Measurements from ENCODE around the gene PPP1R1A. TPM values are rescaled to one million over a fixed set of nuclear protein-coding genes. Genes with fewer than 3 reads are reported as not detected.

PPP1R1A gene
- total and polyA plus RNA-seq, 7 donors = 93.7 to 360 (median 215) TPM

DNA sequence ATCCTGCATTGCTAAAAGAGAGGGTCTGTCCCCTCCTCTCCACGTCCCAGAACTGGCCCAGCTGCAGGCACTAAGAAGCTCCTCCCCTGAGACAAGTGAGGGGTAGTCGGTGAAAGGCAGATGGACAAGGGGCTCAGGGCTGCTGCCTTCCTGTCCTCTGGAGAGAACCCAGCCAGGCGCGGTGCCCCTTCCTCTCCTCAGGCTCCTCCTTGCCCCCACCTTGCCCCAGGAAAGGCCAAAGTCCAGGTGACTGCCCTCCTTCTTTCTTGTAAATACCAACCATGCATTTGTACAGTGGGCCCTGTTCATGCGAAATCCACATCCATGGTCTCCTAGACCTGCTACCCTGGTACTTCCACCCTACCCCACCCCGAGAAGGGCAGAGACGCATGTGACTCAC is 9.7 kb downstream of the PPP1R1A start:
- intact Hi-C loops (cut with DNase I) = loop anchor here in 1 of 2 donors (5.0 kb wide), 1 partner anchor 374 kb away; no protein-coding TSS in a partner anchor
- 84 to 87% (median 86%) methylated on average over 7 of the region's 7 CpGs for WGBS, 3 donors

DNA sequence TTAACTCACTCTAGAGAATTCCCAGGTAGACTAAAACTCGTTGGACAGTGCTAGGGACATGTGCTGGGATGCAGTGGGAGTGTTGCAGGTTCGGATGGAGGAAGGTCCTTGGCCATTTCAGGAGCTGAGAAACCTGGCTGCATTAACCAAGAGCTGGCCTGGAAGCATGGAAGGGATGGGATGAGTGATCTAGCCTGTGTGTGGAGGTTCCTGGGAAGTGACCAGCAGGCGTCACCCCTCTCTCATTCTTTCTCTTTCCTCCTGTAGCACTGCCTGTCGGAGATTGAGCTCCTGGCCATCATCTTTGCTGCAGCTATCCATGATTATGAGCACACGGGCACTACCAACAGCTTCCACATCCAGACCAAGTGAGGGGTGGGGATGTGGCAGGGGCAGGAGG is 15.6 kb downstream of the PPP1R1A start:
- H3K27ac ChIP-seq = no peak overlapping the region
- H3K27me3 ChIP-seq (ENCODE audit: insufficient read depth in 3 of 3, low read length in 2 of 3) = peaks cover 0 to 7% (median 1%) of the 10 kb centered on the region in 3 donors
- no peaks in the 10 kb centered on the region for H3K9me3 ChIP-seq
- DNase-seq (no peak), ATAC-seq (no peak)
- intact Hi-C loops (cut with DNase I) = no loop called here
- no peaks in the 10 kb centered on the region for H3K4me1 ChIP-seq
- WGBS, 3 donors = 43 to 67% (median 58%) methylated on average over 5 of the region's 5 CpGs
- H3K4me3 ChIP-seq = no peak overlapping the region
- TF ChIP-seq, protein P1, sequence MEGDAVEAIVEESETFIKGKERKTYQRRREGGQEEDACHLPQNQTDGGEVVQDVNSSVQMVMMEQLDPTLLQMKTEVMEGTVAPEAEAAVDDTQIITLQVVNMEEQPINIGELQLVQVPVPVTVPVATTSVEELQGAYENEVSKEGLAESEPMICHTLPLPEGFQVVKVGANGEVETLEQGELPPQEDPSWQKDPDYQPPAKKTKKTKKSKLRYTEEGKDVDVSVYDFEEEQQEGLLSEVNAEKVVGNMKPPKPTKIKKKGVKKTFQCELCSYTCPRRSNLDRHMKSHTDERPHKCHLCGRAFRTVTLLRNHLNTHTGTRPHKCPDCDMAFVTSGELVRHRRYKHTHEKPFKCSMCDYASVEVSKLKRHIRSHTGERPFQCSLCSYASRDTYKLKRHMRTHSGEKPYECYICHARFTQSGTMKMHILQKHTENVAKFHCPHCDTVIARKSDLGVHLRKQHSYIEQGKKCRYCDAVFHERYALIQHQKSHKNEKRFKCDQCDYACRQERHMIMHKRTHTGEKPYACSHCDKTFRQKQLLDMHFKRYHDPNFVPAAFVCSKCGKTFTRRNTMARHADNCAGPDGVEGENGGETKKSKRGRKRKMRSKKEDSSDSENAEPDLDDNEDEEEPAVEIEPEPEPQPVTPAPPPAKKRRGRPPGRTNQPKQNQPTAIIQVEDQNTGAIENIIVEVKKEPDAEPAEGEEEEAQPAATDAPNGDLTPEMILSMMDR (IDR thresholded peaks at IDR 0.05) = no peak
- H3K36me3 ChIP-seq (ENCODE audit: insufficient read depth in 1 of 2, low read depth in 1 of 2) = no peaks in the 10 kb centered on the region

More for the DNA sequence above, 9.7 kb downstream of the PPP1R1A start:
- Histone ChIP-seq H3K36me3 (ENCODE audit: insufficient read depth in 1 of 2, low read depth in 1 of 2) (peaks cover 0 to 31% of the 10 kb centered on the region in 2 donors), H3K9me3 (no peaks in the 10 kb centered on the region), H3K27ac (no peak overlapping the region), H3K27me3 (ENCODE audit: insufficient read depth in 3 of 3, low read length in 2 of 3) (no peaks in the 10 kb centered on the region), H3K4me1 (no peaks in the 10 kb centered on the region), H3K4me3 (no peak overlapping the region)
- DNase-seq (no peak), ATAC-seq (no peak)
- TF ChIP-seq, protein P1 (IDR thresholded peaks at IDR 0.05) = no peak

DNA sequence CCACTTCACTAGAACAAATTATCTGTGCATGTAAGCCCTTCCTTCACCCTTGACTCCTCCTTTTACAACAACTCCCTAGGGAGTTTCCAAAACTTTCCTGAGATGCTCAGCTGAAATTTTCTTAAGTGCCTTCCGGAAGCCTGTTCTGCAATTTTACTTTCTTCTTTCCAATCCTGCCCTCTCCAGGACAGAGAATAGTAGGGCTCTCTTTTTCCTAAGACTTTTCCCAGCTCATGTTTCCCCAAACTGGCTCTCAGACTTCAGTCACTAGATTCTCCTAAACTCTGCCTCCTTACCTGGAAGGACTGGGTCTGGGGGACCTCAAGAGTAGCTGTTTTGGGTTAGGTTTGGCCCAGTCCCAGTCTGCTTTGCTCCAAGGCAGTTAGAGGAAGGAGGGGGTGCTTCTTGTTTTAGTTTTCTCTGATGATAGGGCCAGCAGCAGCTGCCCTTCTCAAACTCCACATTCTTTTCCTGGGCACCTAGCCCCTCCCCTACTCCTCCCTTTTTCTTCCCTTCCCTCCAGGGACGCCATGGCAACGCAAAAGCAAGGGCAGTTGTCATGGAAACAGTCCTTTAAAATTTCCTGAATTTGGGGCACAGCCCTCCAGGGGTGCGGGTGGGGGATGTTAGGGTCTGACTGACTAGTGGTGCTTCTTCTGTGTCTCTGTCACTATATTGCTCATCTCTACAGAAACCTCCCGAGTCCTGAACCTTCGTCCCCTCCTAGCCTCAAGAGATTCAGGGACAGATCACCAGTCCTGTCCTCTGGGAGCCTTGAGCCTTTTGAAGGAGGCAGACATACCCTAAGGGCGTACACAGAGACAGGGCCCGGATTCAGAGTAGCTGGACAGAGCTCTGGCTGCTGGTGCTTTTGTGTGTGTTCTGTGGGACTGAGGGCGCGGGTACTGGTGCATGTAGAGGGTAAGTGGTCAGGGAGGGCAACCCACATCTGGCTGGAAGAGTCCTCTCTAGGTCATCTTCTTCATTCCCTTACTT is 17.0 kb downstream of the PPP1R1A start:
- intact Hi-C loops (cut with DNase I) = no loop called here
- Histone ChIP-seq H3K27me3 (ENCODE audit: insufficient read depth in 3 of 3, low read length in 2 of 3) (peaks cover 0 to 7% (median 1%) of the 10 kb centered on the region in 3 donors), H3K9me3 (no peaks in the 10 kb centered on the region), H3K27ac (no peak overlapping the region), H3K36me3 (ENCODE audit: insufficient read depth in 1 of 2, low read depth in 1 of 2) (no peaks in the 10 kb centered on the region), H3K4me1 (no peaks in the 10 kb centered on the region), H3K4me3 (no peak overlapping the region)
- TF ChIP-seq, protein P1 (IDR thresholded peaks at IDR 0.05) = no peak
- WGBS, 3 donors = 62 to 69% (median 64%) methylated on average over 10 of the region's 10 CpGs
- DNase-seq = no peak
- no peak for ATAC-seq

DNA sequence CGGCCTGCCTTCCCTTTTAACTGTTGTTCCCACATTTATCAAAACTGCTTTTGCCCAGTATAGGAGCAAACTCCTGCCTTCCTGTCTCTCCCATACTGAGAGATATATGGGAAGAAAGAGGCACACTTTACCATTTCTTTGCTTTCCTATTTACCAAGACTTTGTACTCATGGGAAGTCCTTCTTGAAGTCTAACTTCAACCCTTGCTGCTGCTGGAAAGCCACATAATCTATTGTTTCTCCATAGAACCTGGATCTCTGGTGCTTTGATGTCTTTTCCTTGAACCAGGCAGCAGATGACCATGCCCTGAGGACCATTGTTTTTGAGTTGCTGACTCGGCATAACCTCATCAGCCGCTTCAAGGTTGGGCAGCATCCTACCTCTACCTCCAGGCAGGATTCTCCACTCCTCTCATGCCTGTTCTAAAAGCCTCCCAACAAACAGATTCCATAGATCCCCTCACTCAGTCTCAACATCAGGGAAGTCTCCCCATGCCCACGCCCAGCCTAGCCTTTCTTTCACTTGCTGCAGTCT is 18.4 kb downstream of the PPP1R1A start:
- TF ChIP-seq, protein P1 (IDR thresholded peaks at IDR 0.05) = no peak
- H3K4me1 ChIP-seq = no peaks in the 10 kb centered on the region
- no peak overlapping the region for H3K4me3 ChIP-seq
- WGBS, 3 donors = 86 to 96% (median 93%) methylated on average over 4 of the region's 4 CpGs
- H3K36me3 ChIP-seq (ENCODE audit: insufficient read depth in 1 of 2, low read depth in 1 of 2) = no peaks in the 10 kb centered on the region
- H3K27me3 ChIP-seq (ENCODE audit: insufficient read depth in 3 of 3, low read length in 2 of 3) = peaks cover 0 to 7% (median 1%) of the 10 kb centered on the region in 3 donors
- H3K27ac ChIP-seq = no peak overlapping the region
- ATAC-seq (no peak), DNase-seq (no peak)
- H3K9me3 ChIP-seq = no peaks in the 10 kb centered on the region
- intact Hi-C loops (cut with DNase I) = no loop called here
